AG04450 (cell line): ENCODE data around the gene PRKG1. TPM values are rescaled to one million over a fixed set of nuclear protein-coding genes. Genes with fewer than 3 reads are reported as not detected.
"Not testable (repeated sequence)": the region's sequence is repeated elsewhere in the genome, so short reads cannot be mapped to it uniquely, and the experiment has no call there.

Source experiments
- CTCF ChIA-PET: fragments of 300-600, 350-600 bp; formaldehyde crosslinking; extraction: SDS; loops from one replicate; lab custom pipeline; 2022; ENCODE audit warnings: antibody characterized with exemption, inconsistent platforms; lab: Charles Lee
- POLR2A ChIA-PET: fragments of 350-600 bp; formaldehyde crosslinking; extraction: SDS; loops from one replicate; lab custom pipeline; 2021; ENCODE audit warnings: antibody characterized with exemption, inconsistent platforms; lab: Yijun Ruan, JAX
- DNase-seq: peaks from one replicate; pipeline ENCODE4 v3.0.0-alpha.2; 2011; ENCODE audit warnings: low read depth, low spot score
- H3K27ac ChIP-seq: one replicate; pipeline ENCODE4 v1.5.1; 2012; ENCODE audit warnings: low read depth, low read length, control low read depth
- H3K27me3 ChIP-seq: one replicate; pipeline ENCODE4 v1.6.0; 2012; ENCODE audit warnings: low read length; ENCODE audit not compliant: control insufficient read depth, insufficient read depth
- H3K4me3 ChIP-seq: 2 replicates; pipeline ENCODE4 v1.5.1; 2011; ENCODE audit warnings: mild to moderate bottlenecking, low read depth, low read length, control low read depth
- H3K9me3 ChIP-seq: 2 replicates; pipeline ENCODE4 v1.5.1; 2012; ENCODE audit warnings: low read length; ENCODE audit not compliant: control insufficient read depth, insufficient read depth
- CTCF ChIP-seq: IDR thresholded peaks from 2 replicates; pipeline ENCODE4 v1.5.1; 2011; ENCODE audit warnings: low read depth, low read length, control low read depth, inconsistent platforms
- polyA plus RNA-seq: library from polyadenylated mRNA; depleted of rRNA; stranded (reverse); fragments of >200 nt; gene quantifications from 2 replicates; pipeline ENCODE4 v1.2.3, GENCODE V29; 2011

PRKG1 gene
- polyA plus RNA-seq, 1 experiment: 19.0 TPM

DNA sequence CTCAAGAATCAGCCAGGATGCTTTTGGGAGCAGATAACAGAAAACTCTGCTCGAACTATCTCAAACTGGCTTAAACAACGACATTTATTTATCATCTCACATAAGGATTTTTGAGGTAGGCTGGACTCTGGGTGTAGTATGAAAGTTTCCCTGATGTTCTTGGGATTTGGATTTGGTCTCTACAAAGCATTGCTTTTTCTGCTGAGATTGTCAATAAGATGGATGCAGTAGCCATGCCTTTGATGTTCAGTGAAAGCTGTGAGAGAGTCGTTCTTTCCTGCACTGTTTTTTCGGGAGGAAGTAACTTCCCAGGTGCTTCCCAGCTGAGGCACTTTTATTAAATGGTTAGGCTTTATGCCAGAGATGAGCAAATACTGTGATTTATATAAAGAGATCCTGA is 181.1 kb downstream of the PRKG1 start:
- TF ChIP-seq CTCF: no peak
- ChIA-PET CTCF (no interaction called here), POLR2A (no interaction called here)

GRCh38 chr10:51257511-51258248 is 183.4 kb downstream of the PRKG1 start:
- POLR2A ChIA-PET: no interaction called here
- DNase-seq: no peak
- no peak overlapping the region for H3K27ac ChIP-seq
- CTCF ChIA-PET: interaction anchor here (0.6 to 1.2 kb wide), 6 partner anchors 9 to 323 kb away, joined by 3 to 4 read pairs (median 3); no protein-coding TSS in a partner anchor
- no peak overlapping the region for H3K4me3 ChIP-seq
- TF ChIP-seq CTCF: no peak
- H3K9me3 ChIP-seq: no peaks in the 10 kb centered on the region
- no peaks in the 10 kb centered on the region for H3K27me3 ChIP-seq

More for the DNA sequence above, 181.1 kb downstream of the PRKG1 start:
- no peak overlapping the region for H3K27ac ChIP-seq
- no peak overlapping the region for H3K4me3 ChIP-seq
- H3K27me3 ChIP-seq: no peaks in the 10 kb centered on the region
- no peaks in the 10 kb centered on the region for H3K9me3 ChIP-seq
- no peak for DNase-seq

- Histone ChIP-seq H3K4me3 (no peak overlapping the region), H3K27ac (no peak overlapping the region), H3K27me3 (no peaks in the 10 kb centered on the region), H3K9me3 (no peaks in the 10 kb centered on the region)
- CTCF ChIA-PET: no interaction called here
- POLR2A ChIA-PET: no interaction called here
- no peak for TF ChIP-seq CTCF
- DNase-seq: no peak
These were observed 186.1 kb downstream of the PRKG1 start for GRCh38 chr10:51260376-51260775.

GRCh38 chr10:51266496-51266895 is 192.2 kb downstream of the PRKG1 start:
- DNase-seq: no peak
- Histone ChIP-seq H3K27ac (no peak overlapping the region), H3K4me3 (no peak overlapping the region), H3K27me3 (no peaks in the 10 kb centered on the region), H3K9me3 (no peaks in the 10 kb centered on the region)
- CTCF ChIA-PET: interaction anchor here (0.7 kb wide), 1 partner anchor 8 kb away, joined by 3 read pairs; no protein-coding TSS in a partner anchor
- no peak for TF ChIP-seq CTCF
- POLR2A ChIA-PET: no interaction called here

DNA sequence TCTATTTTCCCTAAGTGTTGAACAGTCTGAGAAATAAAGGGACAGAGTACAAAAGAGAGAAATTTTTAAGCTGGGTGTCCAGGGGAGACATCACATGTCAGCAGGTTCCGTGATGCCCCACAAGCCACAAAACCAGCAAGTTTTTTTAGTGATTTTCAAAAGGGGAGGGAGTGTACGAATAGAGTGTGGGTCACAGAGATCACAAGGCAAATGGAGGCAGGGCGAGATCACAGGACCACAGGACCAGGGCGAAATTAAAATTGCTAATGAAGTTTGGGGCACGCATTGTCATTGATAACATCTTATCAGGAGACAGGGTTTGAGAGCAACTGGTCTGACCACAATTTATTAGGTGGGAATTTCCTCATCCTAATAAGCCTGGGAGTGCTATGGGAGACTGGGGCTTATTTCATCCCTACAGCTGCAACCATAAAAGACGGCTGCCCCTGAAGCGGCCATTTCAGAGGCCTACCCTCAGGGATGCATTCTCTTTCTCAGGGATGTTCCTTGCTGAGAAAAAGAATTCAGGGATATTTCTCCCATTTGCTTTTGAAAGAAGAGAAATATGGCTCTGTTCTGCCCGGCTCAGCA is 193.8 kb downstream of the PRKG1 start:
- H3K27me3 ChIP-seq, H3K4me3 ChIP-seq, H3K27ac ChIP-seq, H3K9me3 ChIP-seq, DNase-seq, POLR2A ChIA-PET: not testable (repeated sequence)
- CTCF ChIA-PET: interaction anchor here (0.9 kb wide), 1 partner anchor 11 kb away, joined by 3 read pairs; no protein-coding TSS in a partner anchor
